ENCODE measurements around the gene NEK7.

- TF ChIP-seq POLR2A (IDR thresholded peaks at IDR 0.05; ENCODE audit: low read length), result peak; percentile 8
- no peak for TF ChIP-seq GATA1 (IDR thresholded peaks at IDR 0.05; ENCODE audit: low read depth, low read length)
These were observed 12.9 kb downstream of the NEK7 start for GRCh38 chr1:198169672-198170071.
